Measurements from ENCODE around the gene HGFAC. TPM values are rescaled to one million over a fixed set of nuclear protein-coding genes. Genes with fewer than 3 reads are reported as not detected.

The HGFAC gene
- total RNA-seq, 2 donors from 2014 or later, result not detected

- H3K27me3 ChIP-seq, result no peaks in the 10 kb centered on the region
- DNase-seq (ENCODE audit: low spot score), result no peak
- TF ChIP-seq, protein P1, sequence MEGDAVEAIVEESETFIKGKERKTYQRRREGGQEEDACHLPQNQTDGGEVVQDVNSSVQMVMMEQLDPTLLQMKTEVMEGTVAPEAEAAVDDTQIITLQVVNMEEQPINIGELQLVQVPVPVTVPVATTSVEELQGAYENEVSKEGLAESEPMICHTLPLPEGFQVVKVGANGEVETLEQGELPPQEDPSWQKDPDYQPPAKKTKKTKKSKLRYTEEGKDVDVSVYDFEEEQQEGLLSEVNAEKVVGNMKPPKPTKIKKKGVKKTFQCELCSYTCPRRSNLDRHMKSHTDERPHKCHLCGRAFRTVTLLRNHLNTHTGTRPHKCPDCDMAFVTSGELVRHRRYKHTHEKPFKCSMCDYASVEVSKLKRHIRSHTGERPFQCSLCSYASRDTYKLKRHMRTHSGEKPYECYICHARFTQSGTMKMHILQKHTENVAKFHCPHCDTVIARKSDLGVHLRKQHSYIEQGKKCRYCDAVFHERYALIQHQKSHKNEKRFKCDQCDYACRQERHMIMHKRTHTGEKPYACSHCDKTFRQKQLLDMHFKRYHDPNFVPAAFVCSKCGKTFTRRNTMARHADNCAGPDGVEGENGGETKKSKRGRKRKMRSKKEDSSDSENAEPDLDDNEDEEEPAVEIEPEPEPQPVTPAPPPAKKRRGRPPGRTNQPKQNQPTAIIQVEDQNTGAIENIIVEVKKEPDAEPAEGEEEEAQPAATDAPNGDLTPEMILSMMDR (IDR thresholded peaks at IDR 0.05), result no peak
- H3K4me1 ChIP-seq, result peaks cover 0 to 42% of the 10 kb centered on the region in 2 donors
- H3K36me3 ChIP-seq, result peaks cover 14% of the 10 kb centered on the region
- H3K9me3 ChIP-seq, result no peaks in the 10 kb centered on the region
- H3K4me3 ChIP-seq, result no peak overlapping the region
- peak overlapping the region; percentile 92 to 99 for H3K27ac ChIP-seq
Measured at GRCh38 chr4:3479358-3480101, 37.8 kb downstream of the HGFAC start.

GRCh38 chr4:3480528-3481112 is 38.9 kb downstream of the HGFAC start:
- TF ChIP-seq, protein P1 (IDR thresholded peaks at IDR 0.05), result peak; percentile 99 to 100
- peak; percentile 78 for DNase-seq (ENCODE audit: low spot score)
- Histone ChIP-seq H3K27me3 (no peaks in the 10 kb centered on the region), H3K9me3 (no peaks in the 10 kb centered on the region), H3K4me1 (peaks cover 0 to 53% of the 10 kb centered on the region in 2 donors), H3K4me3 (no peak overlapping the region), H3K27ac (peak overlapping the region; percentile 92 to 99), H3K36me3 (peaks cover 14% of the 10 kb centered on the region)

GRCh38 chr4:3481113-3481531 is 39.4 kb downstream of the HGFAC start:
- Histone ChIP-seq H3K9me3 (no peaks in the 10 kb centered on the region), H3K27ac (peak overlapping the region; percentile 92 to 99), H3K4me1 (peaks cover 0 to 58% of the 10 kb centered on the region in 2 donors), H3K36me3 (peaks cover 14% of the 10 kb centered on the region), H3K27me3 (no peaks in the 10 kb centered on the region), H3K4me3 (no peak overlapping the region)
- TF ChIP-seq, protein P1 (IDR thresholded peaks at IDR 0.05), result no peak
- no peak for DNase-seq (ENCODE audit: low spot score)

DNA sequence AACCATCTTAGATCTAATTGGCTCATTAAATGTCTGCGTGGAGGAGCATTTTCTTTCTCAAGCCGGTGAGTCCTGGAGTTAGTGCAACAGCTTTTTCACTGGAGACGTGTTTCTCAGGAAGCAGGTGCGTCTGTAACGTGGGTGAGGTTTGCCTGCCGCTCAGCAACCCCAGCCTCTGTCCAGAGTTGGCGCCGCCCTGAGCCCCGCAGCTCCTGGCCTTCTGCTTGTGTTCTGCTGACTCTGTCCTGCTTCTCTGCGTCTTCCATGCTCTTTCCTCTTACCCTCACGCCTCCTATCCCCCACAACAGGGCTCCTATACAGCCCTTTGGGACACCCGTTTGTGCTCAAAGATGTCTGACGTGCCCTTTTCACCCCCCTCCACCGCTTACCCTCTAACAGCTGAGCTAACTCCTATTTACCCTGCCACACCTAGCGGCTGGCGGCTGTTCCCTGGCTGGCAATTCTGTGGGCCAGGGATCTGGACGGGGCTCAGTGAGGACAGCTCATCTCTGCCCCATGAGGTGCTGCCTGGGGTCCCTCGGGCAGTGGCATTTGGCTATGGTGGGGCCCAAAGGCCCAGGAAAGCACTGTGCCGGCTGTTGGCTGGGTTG is 40.1 kb downstream of the HGFAC start:
- peaks cover 0 to 63% of the 10 kb centered on the region in 2 donors for H3K4me1 ChIP-seq
- peaks cover 7% of the 10 kb centered on the region for H3K36me3 ChIP-seq
- H3K27me3 ChIP-seq, result no peaks in the 10 kb centered on the region
- H3K4me3 ChIP-seq, result no peak overlapping the region
- H3K27ac ChIP-seq, result peak overlapping the region; percentile 92 to 99
- no peaks in the 10 kb centered on the region for H3K9me3 ChIP-seq
- TF ChIP-seq, protein P1 (IDR thresholded peaks at IDR 0.05), result no peak
- no peak for DNase-seq (ENCODE audit: low spot score)

GRCh38 chr4:3482707-3483106 is 40.9 kb downstream of the HGFAC start:
- H3K4me3 ChIP-seq, result no peak overlapping the region
- H3K27ac ChIP-seq, result peak overlapping the region; percentile 92 to 99
- H3K27me3 ChIP-seq, result no peaks in the 10 kb centered on the region
- H3K4me1 ChIP-seq, result peaks cover 0 to 71% of the 10 kb centered on the region in 2 donors
- TF ChIP-seq, protein P1 (IDR thresholded peaks at IDR 0.05), result no peak
- DNase-seq (ENCODE audit: low spot score), result no peak
- H3K36me3 ChIP-seq, result no peaks in the 10 kb centered on the region
- no peaks in the 10 kb centered on the region for H3K9me3 ChIP-seq
